ENCODE data around the gene TACSTD2.

- TF ChIP-seq CTCF (IDR thresholded peaks at IDR 0.05 in 4 of 5, conservative IDR thresholded peaks at IDR 0.05 in 1 of 5), result no peak
- TF ChIP-seq POLR2A (IDR thresholded peaks at IDR 0.05), result no peak
These were observed 5.4 kb downstream of the TACSTD2 start for GRCh38 chr1:58571616-58572015.
